Measurements from ENCODE around the gene UBXN1. TPM values are rescaled to one million over a fixed set of nuclear protein-coding genes. Genes with fewer than 3 reads are reported as not detected.

The UBXN1 gene
- total RNA-seq, 4 donors from 2014 or later, result 194 to 275 (median 235) TPM

DNA sequence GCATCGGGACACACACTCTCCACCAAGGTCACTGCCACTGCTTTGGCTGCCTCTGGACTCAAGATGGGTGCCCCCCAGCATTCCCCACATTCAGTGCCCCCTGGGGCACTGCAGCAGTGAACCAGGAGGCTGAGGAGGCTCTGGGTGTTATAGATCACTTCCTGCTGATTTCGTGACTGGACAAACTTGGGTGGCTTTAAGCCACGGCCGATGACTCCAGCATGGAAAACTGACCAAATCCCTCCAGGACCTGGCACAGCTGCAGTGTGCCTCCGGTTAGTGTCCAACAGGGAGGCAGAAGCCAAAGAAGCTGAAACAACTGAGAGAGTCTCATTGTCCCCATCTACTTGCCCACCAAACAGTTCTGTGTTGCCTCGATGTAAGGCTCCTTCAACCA is 31.3 kb downstream of the UBXN1 start:
- WGBS, 2 donors, result 70 to 91% methylated on average over 6 of the region's 6 CpGs
- intact Hi-C loops (cut with DNase I; ENCODE audit: low total_unique reads), result no loop called here
- no peak overlapping the region for H3K4me3 ChIP-seq (ENCODE audit: low read depth, poor library complexity, severe bottlenecking)
- DNase-seq (ENCODE audit: low spot score in 2 of 2), result no peak
- TF ChIP-seq, protein P1, sequence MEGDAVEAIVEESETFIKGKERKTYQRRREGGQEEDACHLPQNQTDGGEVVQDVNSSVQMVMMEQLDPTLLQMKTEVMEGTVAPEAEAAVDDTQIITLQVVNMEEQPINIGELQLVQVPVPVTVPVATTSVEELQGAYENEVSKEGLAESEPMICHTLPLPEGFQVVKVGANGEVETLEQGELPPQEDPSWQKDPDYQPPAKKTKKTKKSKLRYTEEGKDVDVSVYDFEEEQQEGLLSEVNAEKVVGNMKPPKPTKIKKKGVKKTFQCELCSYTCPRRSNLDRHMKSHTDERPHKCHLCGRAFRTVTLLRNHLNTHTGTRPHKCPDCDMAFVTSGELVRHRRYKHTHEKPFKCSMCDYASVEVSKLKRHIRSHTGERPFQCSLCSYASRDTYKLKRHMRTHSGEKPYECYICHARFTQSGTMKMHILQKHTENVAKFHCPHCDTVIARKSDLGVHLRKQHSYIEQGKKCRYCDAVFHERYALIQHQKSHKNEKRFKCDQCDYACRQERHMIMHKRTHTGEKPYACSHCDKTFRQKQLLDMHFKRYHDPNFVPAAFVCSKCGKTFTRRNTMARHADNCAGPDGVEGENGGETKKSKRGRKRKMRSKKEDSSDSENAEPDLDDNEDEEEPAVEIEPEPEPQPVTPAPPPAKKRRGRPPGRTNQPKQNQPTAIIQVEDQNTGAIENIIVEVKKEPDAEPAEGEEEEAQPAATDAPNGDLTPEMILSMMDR (IDR thresholded peaks at IDR 0.05), result no peak
- no peak for TF ChIP-seq POLR2A (IDR thresholded peaks at IDR 0.05)

DNA sequence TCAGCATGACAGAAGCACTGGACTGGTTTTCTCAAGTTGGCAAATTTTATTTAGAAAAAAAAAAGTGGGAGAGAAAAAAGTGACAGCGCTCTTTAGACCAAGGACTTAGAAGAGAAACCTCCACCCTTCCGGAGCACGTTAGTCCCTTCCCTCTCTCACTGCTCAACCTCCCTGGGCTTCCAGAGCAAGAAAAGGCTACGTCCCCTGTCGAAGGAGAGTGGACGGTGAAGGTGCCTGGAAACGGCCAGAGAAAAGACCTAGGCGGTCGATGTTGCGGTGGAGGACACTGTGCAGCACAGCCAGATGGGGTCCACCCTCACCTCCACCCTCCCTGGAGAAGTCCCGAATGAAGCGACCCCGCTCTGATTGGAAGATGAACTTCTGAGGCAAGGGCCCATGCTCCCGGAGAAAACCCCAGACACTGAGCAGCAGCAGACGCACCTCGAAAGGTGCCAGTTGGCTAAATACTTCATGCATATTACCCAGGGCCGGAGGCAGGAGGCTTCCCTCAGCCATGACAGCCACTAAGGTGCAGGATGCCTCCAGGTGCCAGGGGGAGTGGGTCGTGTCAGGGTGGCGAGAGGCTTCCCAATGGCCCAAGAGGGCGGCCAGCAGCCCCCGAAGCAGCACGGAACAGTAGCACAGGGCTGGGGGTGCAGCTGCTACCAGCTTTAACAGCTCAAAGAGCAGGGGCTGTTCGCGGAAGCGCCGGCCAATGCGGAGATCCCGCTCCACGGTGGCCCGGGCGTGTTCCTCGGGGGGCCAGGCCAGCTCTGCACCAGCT is 31.9 kb downstream of the UBXN1 start:
- TF ChIP-seq, protein P1 (IDR thresholded peaks at IDR 0.05), result no peak
- TF ChIP-seq POLR2A (IDR thresholded peaks at IDR 0.05), result no peak
- WGBS, 2 donors, result 57 to 60% methylated on average over 31 to 32 of the region's 32 CpGs
- no peak overlapping the region for H3K4me3 ChIP-seq (ENCODE audit: low read depth, poor library complexity, severe bottlenecking)
- peak in 1 of 2 donors; percentile 31 for DNase-seq (ENCODE audit: low spot score in 2 of 2)
- intact Hi-C loops (cut with DNase I; ENCODE audit: low total_unique reads), result no loop called here

DNA sequence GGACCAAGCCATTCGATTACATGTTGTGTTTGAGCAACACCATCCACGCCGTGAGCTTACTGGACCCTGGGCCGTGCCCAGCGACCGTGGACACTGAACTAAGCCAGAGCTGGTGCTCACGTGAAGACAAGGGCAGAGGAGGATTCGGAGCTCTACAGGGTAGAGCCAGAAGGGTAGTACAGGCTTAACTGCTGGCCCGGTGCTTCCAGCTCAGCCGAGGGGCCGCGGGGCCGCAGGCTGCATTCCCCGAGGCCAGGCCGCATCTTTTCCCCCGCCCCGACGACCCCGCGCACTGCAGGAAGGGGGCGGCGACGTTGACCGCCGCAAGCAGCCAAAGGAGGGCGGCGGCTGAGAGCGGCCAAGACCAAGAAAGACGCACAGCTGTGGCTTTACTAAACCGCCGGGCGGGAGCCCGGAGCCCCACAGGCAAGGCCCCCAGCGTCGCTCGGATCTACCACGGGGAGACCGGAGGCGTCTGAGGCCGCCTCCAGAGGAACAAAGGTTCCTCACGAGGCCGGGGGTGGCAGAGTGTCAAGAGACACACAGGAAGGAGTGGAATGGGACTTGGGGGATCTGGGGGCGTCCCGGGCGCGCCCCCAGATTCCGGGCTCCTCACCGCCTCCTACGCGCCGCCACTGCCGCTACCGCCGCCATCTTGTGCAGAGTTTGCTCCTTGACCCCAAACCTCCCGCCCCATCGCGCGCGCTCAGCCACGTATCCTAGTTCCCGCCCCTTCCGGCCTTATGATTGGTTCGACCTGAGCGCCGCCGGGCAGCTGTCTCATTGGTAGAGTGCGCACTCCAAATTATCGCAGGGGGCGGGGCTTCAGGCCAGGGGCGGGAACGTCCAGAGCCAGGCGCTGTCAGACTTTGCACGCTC is 32.7 kb downstream of the UBXN1 start, which contains the start of gene GANAB:
TSS of gene GANAB (minus strand) at position 668 of the 879 bp plus-strand sequence. CDS start at position 654, 14 bp downstream.
- DNase-seq (ENCODE audit: low spot score in 2 of 2), result peak; percentile 100
- peak within 1 kb of the TSS; percentile 70 for H3K4me3 ChIP-seq (ENCODE audit: low read depth, poor library complexity, severe bottlenecking)
- intact Hi-C loops (cut with DNase I; ENCODE audit: low total_unique reads), result no loop called here
- peak in 1 of 2 donors; percentile 43 for TF ChIP-seq POLR2A (IDR thresholded peaks at IDR 0.05)
- TF ChIP-seq, protein P1 (IDR thresholded peaks at IDR 0.05), result no peak
- 0 to 1% methylated on average over 63 to 73 of the region's 73 CpGs for WGBS, 2 donors

DNA sequence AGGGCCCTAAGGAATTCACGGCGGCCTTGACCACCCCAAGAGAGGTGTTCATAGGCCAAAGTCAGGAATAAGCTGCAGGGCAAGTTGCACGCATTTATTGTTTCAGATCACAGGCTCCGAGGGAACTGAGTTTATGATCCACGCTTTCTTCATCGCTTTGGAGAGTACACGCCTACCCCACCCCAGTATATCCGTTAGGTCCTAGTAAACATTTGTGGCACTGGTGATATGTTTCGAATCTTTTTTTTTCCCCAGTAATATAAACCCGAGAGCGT is 33.3 kb downstream of the UBXN1 start:
- no peak for DNase-seq (ENCODE audit: low spot score in 2 of 2)
- TF ChIP-seq, protein P1 (IDR thresholded peaks at IDR 0.05), result no peak
- TF ChIP-seq POLR2A (IDR thresholded peaks at IDR 0.05), result no peak
- 12 to 14% methylated on average over 11 of the region's 11 CpGs for WGBS, 2 donors
- intact Hi-C loops (cut with DNase I; ENCODE audit: low total_unique reads), result no loop called here
- peak overlapping the region; percentile 70 for H3K4me3 ChIP-seq (ENCODE audit: low read depth, poor library complexity, severe bottlenecking)

DNA sequence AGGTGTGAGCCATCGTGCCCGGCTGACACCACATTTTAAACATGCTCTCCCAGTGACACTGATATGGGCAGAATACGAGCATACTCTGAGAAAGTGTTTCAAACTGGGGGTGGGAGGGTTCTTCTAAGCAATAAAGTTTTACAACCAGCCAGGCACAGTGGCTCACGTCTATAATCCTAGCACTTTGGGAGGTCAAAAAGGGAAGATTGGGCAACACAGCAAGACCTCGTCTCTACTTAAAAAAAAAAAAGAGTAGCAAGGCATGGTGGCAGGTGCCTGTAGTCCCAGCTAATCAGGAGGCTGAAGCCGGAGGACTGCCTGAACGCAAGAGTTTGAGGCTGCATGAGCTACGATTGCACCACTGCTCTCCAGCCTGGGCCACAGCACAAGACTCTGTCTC is 34.7 kb downstream of the UBXN1 start:
- WGBS, 2 donors, result 85 to 88% methylated on average over 8 of the region's 8 CpGs
- TF ChIP-seq, protein P1 (IDR thresholded peaks at IDR 0.05), result no peak
- TF ChIP-seq POLR2A (IDR thresholded peaks at IDR 0.05), result no peak
- no peak for DNase-seq (ENCODE audit: low spot score in 2 of 2)
- intact Hi-C loops (cut with DNase I; ENCODE audit: low total_unique reads), result no loop called here
- no peak overlapping the region for H3K4me3 ChIP-seq (ENCODE audit: low read depth, poor library complexity, severe bottlenecking)
